Activated T-cell treated with anti-CD3 and anti-CD28 coated beads, Interleukin-2, amount 50 U/mL, for 1 hour (primary cell): ENCODE data around the gene SAE1.

ENCODE experiments used
- DNase-seq: peaks from one replicate; pipeline ENCODE4 v3.0.0-alpha.2; 2020

Gene SAE1

DNA sequence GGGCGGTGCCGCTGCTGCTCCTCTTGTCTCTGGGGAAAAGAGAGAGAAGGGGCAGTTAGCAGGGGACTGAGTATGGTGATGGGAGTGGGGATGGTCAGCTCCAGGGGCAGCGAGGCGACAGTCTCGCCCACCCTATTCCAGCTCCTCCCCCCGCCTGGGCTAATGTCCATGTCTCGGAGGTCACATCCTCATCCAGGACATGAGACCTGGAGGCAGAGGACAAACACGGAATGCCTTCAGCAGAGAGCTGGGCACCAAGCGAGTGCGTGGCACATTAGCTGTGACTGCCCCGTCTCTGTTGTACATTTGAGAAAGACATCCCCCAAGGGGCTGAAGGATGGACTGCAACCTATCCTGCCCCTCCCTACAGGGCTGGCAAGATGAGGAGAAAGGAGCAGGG lies 91.3 kb downstream of the SAE1 start:
- DNase-seq, result no peak

DNA sequence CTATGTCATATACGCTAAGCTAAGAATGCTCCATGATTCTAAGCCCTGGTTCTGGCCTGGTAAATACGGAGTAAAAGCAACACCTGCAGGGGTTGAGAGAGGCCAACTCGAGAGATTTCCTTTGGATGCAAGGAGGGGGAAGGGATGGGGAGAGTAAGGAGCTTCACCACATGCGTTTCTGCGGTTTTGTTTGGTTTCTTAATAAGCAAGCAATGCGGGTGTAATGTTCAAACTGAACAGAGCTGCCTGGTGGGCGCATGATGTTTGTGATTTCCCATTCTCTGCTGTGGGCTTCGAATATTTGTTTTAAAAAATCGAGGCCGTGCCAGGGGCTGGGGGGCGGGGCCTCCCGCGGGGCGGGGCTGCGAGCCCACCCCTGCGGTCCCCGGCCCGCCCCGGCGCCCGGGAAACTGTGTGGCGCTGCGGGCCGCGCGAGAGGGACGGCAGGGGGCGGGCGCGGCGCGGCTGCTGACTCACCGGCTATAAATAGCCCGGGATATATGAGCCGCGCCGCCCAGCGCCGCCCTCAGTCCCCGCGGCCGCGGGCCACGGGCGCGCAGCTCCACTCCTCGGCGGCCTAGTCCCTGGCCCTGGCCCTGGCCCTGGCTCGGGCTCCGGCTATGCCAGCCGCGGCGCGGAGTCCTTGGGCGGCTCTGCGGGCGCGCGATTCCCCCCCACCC lies 95.3 kb downstream of the SAE1 start:
- peak; percentile 93 for DNase-seq

DNA sequence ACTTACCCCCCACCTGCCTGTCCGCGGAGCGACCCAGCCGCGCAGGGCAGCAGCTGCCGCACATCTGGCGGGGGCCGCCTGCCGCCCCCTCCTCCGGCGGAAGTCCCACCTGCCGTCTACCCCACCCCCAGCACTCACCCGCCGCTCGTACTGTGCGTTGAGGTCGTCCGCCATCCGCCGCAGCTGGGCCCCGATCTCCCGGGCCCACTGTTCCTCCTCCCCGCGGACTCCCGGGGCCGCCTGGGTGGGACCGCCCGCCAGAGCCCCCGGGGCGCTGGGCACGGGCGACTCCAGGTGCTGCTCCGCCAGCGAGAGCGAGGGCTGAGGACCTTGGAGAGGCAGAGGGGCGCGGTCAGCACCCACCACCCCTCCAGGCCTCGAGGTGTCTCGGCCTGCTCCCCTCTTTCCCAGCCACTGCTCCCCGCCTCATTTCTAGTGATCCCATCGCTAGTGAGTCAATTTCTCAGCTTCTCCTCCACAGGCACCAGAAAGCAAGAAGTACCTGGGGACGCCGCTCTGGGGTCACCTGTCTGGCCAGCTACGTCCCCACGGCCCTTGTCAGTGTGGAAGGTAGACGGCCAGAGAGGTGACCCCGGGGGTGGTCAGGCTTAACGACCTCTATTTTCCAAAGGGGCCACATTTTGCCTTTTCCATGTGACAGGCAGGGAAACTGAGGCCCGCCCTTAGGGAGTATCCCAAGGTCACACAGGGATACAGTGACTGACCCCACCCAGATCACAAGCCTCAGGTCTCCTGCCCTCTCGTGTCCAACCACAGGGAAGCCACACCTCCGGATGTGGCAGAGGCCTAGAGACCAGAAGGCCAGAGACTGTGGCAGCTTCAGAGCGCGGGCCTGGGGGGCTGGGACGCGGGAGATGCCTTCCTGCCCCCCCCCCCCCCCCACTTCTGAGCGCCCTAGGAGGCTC lies 96.1 kb downstream of the SAE1 start:
- DNase-seq, result peak; percentile 42

DNA sequence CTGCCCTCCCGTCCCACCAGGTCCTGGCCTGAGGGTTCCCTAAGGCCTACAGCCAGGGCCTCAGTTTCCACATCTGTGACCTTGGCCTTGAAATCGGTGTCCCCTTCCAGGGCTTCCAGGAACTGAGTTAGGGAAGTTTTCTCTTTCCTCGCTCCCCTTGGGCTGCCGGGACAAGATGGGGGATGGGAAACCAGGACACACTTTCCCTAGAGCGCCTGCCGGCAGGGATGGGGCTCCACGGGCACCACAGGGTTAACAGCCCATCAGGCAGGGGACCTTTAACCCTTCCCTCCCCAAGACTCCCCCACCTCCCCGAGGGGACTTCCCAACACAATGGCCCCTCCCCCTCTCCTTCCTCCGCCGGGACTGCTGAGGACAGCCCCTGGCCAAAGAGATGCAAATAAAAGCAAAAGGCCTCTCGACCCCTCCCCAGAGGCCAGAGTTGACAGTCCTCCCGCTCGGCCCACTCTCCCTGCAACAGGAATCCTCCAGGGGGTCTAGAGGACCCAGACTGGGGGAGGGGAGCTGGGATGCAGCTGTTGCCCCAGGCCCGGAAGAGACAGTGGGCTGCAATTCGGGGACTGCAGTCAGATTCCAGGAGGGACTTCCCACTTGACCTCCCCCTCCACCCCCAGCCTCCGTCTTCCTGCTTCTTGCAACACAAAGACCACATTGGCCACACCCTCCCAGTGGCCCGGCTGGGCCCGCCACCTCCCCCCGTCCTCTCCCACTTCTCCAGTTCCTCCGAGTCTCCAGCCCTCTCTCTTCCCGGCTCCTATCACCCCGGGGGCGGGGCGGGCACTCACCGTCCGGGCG lies 96.9 kb downstream of the SAE1 start:
- peak; percentile 51 for DNase-seq

DNA sequence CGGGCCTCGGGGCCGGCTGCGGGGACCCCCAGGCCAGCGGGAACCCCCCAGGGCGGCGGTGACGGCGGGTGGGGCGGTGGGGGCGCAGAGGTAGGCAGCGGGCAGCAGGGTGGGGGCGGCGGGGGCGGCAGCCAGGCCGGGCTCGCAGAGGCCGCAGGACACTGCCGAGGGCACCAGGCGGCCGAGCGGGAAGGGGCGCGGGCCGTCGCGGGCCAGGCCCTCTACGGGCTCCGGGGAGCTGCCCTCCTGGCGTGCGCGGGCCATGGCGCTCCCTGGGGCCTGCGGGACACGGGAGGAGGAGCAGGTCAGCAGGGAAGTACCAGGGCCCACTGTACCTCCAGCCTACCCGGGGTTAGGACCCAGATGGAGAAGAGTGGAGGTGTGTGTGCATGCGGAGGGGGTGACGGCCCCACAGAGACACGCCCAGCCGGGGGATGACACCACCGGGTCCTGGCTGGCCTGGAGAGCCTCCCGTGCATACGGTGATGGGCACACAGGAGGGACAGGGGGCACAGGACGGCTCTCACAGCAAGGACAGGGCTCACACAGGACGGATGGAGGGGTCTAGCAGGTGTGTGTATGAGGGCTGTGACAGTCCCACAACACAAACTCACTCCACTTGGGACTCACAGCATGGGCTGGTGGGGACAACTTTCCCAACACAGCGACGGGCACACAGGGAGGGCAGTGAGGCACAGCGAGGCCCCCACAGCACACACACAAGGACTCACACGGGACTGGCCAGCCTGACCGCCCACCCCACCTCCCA lies 97.7 kb downstream of the SAE1 start:
- DNase-seq, result peak; percentile 63

DNA sequence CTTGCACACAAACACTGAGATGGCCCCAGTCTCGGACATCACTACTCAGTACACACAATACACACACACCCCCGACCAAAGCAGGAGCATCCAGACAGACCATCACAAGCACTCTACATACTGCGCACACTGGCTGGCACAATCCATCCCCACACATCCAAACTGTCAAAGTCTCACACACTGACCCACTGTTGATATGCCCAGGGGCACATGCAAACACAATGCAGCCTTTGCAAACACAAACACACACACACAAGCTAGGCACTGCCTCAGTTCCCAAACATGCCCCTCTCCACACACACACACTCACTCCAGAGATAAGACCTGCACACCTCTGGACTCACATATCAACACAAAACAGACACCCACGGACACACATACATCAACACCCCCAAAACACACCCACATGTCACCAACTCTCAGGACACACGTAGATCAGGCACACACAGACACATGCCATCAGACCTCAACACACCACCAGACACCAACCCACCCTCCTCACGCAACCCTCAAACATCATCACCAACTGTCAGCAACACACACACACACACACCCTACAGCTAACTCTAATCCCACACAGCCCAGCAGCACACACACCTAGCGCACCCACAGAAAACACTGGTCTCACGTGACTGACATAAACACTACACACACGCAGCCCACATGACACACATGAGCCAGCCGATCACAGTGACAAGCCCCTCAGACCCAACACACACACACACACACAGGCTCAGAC lies 98.5 kb downstream of the SAE1 start:
- peak; percentile 47 for DNase-seq

DNA sequence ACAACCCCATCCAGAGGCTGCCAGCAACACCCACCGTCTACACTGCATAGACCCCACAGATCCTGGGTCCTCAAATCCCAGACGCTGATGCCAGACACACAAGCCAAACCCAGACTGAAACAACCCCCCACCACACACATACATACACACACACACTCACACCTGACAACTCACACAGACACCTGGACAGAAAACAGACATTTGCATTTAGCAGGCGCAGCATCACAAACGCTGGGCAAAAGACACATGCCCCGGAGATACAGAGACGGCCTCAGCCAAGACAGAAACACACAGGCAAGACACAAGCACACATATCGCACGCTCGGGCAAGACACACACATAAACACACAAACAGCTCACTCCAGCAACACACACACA lies 99.0 kb downstream of the SAE1 start:
- peak; percentile 44 for DNase-seq

DNA sequence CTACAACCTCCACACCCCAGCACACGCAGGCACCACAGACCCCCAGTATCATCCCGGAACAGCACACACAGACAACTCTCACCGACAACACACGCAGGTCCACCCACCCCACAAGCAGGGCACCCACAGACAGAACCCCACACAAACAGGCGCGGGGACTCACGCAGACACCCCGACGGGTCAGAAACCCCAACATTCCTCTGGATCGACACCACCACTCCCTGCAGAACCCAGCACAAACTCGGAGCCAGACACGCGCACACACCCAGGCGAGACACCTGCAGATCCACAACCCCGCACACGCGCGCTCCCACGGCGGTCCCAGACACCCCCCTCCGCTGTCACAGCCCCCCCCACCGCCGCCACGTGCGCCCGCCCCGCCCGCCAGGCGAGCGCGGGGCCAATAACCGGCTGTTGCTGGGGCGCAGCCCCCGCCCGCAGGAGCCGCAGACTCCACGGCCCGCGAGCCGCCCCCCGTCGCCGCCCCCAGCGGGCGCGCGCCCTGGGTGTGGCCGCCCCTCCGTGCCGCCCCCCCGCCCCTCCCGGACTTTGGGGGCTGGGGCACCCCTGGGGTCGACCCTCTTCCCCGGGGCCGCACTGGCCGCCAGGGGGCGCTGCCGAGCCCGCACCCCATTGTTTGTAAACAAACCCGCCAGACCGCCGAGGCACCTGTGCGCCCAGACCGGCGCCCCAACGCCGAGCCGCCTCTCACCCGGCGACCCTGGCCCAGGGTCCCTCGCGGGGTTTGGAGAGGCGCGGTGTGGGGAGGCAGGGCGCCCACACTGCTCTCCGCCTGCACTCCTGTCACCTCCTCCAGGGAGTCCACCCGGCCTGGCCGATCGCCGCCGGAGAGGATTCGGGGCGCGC lies 99.7 kb downstream of the SAE1 start:
- DNase-seq, result peak; percentile 90

DNA sequence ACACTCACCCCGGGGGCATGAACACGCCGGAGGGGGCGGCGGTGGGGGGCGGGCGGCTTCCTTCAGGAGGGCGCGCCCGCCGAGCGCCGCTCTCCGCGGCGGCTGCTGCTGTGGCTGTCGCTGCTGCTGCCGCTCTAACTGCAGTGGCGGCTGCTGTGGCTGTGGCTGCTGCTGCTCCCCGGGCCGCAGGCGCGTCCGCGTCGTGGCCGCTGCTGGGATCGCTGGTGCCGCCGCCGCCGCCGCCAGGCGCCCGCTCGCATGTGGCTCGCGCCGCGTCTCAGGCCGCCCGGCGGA lies 100.2 kb downstream of the SAE1 start, which contains the start of gene BBC3:
Gene BBC3 (minus strand): TSS at position 279 of the 294 bp plus-strand sequence. CDS start 2,768 bp downstream, outside the sequence.
- DNase-seq, result no peak

DNA sequence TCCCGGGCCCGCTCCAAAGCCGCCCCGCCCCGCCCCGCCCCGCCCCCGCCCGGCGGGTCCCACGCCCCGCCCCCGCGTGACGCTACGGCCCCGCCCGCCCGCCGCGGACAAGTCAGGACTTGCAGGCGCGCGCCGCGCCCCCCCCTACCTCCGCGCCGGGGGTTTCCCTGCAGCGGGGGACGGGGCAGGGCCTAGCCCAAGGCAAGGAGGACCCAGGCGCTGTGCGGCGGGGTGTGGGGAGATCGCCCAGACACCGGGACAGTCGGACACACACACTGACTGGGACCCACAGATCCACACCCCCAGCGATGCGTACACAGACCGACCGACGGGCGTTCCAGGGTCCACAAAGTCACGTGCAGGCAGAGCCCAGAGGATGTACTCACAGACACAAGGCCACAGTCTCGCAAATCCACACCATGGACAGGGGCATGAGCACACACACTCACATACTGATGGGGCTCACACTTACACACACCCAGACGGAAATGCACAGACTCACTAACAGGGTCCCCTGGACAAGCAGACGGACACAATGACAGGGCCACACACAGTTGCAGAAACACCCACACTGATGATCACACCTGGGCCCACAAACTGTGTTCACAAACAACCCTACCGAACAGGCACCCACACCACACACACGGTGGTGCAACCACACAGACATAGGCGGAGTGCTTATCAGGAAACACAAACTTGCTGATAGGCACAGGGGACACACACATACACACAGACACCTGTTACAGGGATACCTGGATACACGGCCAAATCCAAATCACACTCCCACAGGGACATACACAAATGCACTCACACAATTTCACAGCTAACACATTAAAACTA lies 100.8 kb downstream of the SAE1 start:
- peak; percentile 93 for DNase-seq

DNA sequence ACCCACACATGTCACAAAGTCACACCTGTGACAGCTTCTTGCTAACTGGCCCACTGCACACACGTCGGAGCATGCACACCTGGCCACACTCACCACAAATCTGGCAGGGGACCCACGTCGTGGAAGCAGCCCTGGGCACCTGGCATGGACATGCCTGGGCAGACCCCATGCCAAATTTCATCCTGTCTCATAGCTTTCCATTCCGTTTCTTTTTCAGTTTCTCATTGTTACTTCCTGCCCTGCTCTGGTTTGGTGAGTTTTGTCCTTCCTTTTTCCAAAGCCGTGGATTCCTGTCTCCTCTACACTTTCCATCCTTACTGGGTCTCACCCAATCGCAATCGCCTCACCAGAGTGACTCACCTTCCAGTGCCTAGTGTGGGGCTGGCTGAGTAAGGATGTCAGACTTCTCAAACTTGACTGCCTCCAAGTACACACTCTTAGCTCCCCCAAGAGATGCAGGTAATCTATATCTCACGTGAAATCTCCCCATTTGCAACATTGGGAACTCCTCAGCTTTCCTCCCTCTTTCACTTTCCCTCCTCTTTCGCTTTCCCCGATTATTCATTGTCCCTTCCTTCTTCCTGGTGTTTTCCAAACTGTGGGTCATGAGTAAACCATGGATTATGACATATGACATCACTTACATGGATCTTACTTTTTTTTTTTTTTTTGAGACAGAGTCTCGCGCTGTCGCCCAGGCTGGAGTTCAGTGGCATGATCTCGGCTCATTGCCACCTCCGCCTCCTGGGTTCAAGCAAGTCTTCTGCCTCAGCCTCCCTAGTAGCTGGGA lies 102.0 kb downstream of the SAE1 start:
- DNase-seq, result no peak

DNA sequence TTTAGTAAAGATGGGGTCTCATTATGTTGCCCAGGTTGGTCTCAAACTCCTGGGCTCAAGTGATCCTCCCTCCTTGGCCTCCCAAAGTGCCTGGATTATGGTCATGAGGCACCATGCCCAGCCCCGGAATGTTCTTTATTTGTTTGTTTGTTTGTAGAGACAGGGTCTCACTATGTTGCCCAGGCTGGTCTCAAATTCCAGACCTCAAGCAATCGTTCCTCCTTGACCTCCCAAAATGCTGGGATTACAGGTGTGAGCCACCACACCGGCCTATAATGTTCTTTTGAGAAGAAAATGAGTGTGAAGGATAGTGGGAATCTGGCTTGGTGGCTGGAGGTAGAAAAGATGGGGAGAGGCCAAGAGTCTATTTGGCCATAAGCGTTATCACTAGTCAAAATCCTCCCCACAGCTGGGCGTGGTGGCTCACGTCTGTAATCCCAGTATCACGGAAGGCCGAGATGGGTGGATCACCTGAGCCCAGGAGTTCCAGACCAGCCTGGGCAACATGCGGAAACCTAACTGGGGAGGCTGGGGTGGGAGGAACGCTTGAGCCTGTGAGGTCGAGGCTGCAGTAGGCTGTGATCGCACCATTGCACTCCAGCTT lies 105.5 kb downstream of the SAE1 start:
- DNase-seq, result no peak

DNA sequence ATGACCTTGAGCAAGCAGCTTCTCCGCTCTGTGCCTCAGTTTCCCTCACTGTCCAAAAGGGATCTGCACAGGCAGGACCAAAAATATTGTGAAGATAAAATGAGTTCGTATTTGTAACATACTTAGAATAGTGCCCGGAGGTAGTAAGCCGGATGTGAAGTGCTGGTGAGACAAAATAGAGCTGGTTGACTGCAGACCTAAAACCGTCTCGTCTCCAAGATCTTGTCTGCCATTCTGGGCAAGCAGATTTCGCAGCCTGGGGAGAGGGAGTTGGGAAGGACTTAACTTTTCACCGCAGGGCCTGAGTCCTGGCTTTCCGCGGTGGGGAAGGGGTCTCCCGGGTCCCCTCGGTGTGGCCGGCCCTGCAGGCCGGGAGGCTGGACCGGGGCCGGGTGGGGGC lies 108.5 kb downstream of the SAE1 start:
- DNase-seq, result no peak

DNA sequence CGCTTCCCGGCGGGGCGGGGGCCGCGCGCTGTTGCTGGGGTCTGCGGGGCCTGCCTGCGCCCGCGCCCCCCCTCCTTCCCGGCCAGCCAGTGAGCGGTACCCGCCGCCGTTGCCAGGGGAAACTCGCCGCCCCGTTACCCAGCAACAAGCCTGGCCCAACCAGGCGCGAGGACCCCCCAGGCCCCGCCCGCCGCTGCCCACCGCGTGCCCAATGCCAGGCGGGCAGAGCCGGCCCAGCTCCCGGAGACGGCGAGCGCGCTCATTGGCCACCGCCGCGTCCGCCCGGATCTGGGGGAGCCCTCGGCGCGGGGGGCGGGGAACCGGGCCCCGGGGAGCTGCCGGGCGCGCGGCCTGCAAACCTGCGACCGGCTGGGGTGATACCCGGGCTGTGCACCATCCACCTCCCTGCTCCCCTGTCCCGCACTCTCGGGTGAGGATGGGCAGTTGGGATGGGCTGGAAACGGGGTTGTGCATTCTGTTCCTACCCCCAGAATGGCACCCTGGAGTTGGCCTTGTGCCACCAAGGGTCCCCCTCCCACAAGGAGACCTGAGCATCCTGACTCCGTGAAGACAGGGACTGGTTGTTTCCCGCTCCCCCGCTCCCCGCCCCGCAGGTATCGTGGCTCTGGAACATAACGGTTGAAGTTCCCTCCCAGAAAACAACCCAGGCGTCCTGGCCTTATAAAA lies 109.1 kb downstream of the SAE1 start:
- peak; percentile 69 for DNase-seq

DNA sequence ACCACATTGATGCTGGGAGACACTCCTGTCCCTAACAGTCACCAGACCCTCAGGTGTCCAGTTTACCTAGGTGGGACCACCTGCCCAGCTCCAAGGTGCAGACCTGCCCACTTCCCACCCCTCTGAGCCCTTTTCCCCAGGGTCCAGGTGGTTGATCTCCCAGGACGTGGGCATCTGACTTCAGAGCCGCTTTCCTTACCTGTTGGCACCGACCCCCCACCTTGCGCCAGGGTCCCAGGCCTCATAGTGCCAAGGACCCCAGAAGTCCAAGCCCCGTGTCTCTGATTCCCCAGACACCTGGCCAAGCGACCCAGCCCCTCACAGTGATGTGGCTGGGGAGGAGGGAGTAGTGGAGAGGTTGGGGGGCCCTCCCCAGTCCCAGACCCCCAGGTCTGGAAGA lies 109.9 kb downstream of the SAE1 start:
- DNase-seq, result no peak

DNA sequence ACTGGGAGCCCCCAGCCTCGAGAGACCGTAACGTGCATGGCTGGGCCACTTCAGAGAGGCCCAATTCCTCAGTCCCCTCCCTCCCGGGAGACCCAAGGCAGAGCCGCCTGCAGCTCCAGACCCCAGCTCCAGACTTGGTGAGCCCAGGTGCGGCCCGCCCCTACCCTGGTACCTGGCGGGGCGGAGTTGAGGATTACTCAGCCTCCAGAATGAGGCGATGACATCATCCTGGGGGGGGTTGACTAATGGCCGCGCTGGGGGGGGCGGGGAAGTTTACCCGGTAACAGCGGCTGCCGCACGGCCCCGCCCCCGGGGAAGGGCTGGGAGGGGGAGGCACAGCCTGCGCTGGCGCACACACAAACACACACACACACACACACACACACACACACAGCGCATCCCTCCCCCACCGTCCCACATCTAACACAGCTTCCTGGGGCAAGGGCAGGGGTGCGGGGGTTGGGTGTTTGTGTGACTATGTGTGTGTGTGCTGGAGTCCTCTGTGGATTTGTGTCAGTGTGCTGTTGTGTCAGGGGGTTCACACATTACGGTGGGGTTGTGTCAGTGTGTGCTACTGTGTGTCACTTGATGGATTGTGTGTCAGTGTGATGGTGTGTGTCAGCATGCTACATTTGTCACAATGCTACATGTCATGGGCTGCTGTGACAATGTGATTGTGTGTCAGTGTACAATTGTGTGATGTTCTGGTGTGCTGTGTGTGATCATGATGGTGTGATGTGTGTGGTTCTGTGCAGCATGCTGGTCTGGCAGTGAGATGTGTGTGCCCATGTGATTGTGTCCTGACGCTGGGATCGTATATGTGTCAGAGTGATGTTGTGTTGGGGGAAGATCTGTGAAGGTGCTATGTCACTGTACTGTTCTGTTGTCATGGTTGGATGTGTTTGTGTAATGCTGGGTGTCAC lies 110.6 kb downstream of the SAE1 start:
- peak; percentile 87 for DNase-seq
